ENCODE data around the gene RNU6-9. TPM values are rescaled to one million over a fixed set of nuclear protein-coding genes. Genes with fewer than 3 reads are reported as not detected.

The RNU6-9 gene
- total and polyA plus RNA-seq, 7 donors, result not detected

- Histone ChIP-seq H3K4me3 (no peak overlapping the region), H3K27me3 (peaks cover 29 to 75% (median 44%) of the 10 kb centered on the region in 3 donors), H3K9me3 (no peaks in the 10 kb centered on the region), H3K27ac (no peak overlapping the region), H3K36me3 (no peaks in the 10 kb centered on the region), H3K4me1 (peaks cover 0 to 29% (median 23%) of the 10 kb centered on the region in 4 donors)
- no peak for DNase-seq
- TF ChIP-seq, protein P1, sequence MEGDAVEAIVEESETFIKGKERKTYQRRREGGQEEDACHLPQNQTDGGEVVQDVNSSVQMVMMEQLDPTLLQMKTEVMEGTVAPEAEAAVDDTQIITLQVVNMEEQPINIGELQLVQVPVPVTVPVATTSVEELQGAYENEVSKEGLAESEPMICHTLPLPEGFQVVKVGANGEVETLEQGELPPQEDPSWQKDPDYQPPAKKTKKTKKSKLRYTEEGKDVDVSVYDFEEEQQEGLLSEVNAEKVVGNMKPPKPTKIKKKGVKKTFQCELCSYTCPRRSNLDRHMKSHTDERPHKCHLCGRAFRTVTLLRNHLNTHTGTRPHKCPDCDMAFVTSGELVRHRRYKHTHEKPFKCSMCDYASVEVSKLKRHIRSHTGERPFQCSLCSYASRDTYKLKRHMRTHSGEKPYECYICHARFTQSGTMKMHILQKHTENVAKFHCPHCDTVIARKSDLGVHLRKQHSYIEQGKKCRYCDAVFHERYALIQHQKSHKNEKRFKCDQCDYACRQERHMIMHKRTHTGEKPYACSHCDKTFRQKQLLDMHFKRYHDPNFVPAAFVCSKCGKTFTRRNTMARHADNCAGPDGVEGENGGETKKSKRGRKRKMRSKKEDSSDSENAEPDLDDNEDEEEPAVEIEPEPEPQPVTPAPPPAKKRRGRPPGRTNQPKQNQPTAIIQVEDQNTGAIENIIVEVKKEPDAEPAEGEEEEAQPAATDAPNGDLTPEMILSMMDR (IDR thresholded peaks at IDR 0.05), result no peak
- no peak for TF ChIP-seq EP300 (IDR thresholded peaks at IDR 0.05)
- TF ChIP-seq POLR2A (IDR thresholded peaks at IDR 0.05), result no peak
- no peak for TF ChIP-seq POLR2AphosphoS5 (IDR thresholded peaks at IDR 0.05)
- WGBS, 2 donors, result 83 to 89% methylated on average over 12 of the region's 12 CpGs
- intact Hi-C loops (cut with DNase I), result loop anchor here (5.0 kb wide), 1 partner anchor 83 kb away; no protein-coding TSS in a partner anchor
Observed at GRCh38 chr19:855142-855541, 38.1 kb upstream of the RNU6-9 start.

DNA sequence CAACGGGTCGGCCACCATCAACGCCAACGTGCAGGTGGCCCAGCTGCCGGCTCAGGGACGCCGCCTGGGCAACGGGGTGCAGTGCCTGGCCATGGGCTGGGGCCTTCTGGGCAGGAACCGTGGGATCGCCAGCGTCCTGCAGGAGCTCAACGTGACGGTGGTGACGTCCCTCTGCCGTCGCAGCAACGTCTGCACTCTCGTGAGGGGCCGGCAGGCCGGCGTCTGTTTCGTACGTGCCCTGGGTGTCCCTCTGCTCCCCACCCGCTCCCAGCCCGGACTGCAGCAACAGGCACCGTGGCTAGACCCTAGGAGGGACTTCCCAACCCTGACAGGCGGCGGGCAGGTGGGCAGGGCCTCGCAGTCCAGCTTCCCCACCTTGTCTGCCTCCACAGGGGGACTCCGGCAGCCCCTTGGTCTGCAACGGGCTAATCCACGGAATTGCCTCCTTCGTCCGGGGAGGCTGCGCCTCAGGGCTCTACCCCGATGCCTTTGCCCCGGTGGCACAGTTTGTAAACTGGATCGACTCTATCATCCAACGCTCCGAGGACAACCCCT lies 37.6 kb upstream of the RNU6-9 start:
- peaks cover 0 to 29% (median 25%) of the 10 kb centered on the region in 4 donors for H3K4me1 ChIP-seq
- H3K4me3 ChIP-seq, result no peak overlapping the region
- TF ChIP-seq POLR2A (IDR thresholded peaks at IDR 0.05), result no peak
- TF ChIP-seq, protein P1 (IDR thresholded peaks at IDR 0.05), result no peak
- no peak for TF ChIP-seq POLR2AphosphoS5 (IDR thresholded peaks at IDR 0.05)
- no peak for TF ChIP-seq EP300 (IDR thresholded peaks at IDR 0.05)
- H3K27ac ChIP-seq, result no peak overlapping the region
- 74 to 81% methylated on average over 40 of the region's 40 CpGs for WGBS, 2 donors
- no peaks in the 10 kb centered on the region for H3K36me3 ChIP-seq
- intact Hi-C loops (cut with DNase I), result loop anchor here (5.0 kb wide), 1 partner anchor 83 kb away; no protein-coding TSS in a partner anchor
- H3K9me3 ChIP-seq, result no peaks in the 10 kb centered on the region
- H3K27me3 ChIP-seq, result peaks cover 32 to 80% (median 49%) of the 10 kb centered on the region in 3 donors
- DNase-seq, result no peak

DNA sequence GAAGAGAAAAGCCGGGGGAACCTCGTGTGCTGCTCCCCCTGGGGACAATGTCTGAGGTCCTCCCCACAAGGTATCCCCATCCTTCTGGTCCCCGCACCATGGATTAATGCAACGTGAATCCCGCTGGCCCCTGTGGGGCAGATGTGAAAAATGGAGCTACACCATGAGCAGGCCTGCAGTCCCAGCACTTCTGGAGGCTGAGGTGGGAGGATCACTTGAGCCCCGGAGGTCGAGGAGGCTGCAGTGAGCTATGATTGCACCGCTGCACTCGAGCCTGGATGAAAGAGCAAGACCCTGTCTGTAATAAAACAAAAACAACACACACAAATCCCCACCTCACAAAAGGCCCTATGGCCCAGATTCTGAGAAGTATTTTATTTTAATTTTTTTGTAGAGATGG lies 35.0 kb upstream of the RNU6-9 start:
- intact Hi-C loops (cut with DNase I), result loop anchor here (2.0 to 5.0 kb wide), 2 partner anchors 86 to 125 kb away; no protein-coding TSS in a partner anchor
- Histone ChIP-seq H3K4me1 (peaks cover 0 to 36% (median 25%) of the 10 kb centered on the region in 4 donors), H3K36me3 (no peaks in the 10 kb centered on the region), H3K27ac (peak overlapping the region in 1 of 4 donors; percentile 59), H3K27me3 (peaks cover 27 to 82% (median 50%) of the 10 kb centered on the region in 3 donors), H3K4me3 (no peak overlapping the region), H3K9me3 (no peaks in the 10 kb centered on the region)
- TF ChIP-seq POLR2AphosphoS5 (IDR thresholded peaks at IDR 0.05), result no peak
- TF ChIP-seq, protein P1 (IDR thresholded peaks at IDR 0.05), result no peak
- no peak for TF ChIP-seq POLR2A (IDR thresholded peaks at IDR 0.05)
- TF ChIP-seq EP300 (IDR thresholded peaks at IDR 0.05), result no peak
- WGBS, 2 donors, result 72 to 80% methylated on average over 9 of the region's 9 CpGs
- no peak for DNase-seq

- DNase-seq, result peak; percentile 89
- peaks cover 0 to 41% (median 29%) of the 10 kb centered on the region in 4 donors for H3K4me1 ChIP-seq
- H3K27ac ChIP-seq, result peak within 1 kb of the TSS; percentile 54 to 78 (median 60)
- peaks cover 23 to 76% (median 44%) of the 10 kb centered on the region in 3 donors for H3K27me3 ChIP-seq
- H3K36me3 ChIP-seq, result no peaks in the 10 kb centered on the region
- TF ChIP-seq POLR2AphosphoS5 (IDR thresholded peaks at IDR 0.05) (peak; percentile 52 to 84 (median 74)), POLR2A (IDR thresholded peaks at IDR 0.05) (peak in 1 of 2 donors; percentile 46), EP300 (IDR thresholded peaks at IDR 0.05) (no peak)
- TF ChIP-seq, protein P1 (IDR thresholded peaks at IDR 0.05), result no peak
- intact Hi-C loops (cut with DNase I), result loop anchor here (2.0 to 5.0 kb wide), 2 partner anchors 87 to 124 kb away; no protein-coding TSS in a partner anchor
- peak within 1 kb of the TSS; percentile 16 to 45 (median 34) for H3K4me3 ChIP-seq
- H3K9me3 ChIP-seq, result no peaks in the 10 kb centered on the region
- WGBS, 2 donors, result 7 to 20% methylated on average over 24 of the region's 24 CpGs
Observed at GRCh38 chr19:858868-859843, 34.1 kb upstream of the RNU6-9 start, which contains the start of gene CFD. Gene CFD (plus strand): TSS chr19:859664. CDS start chr19:859690, 26 bp downstream.
